GM21529 (cell line): Measurements from ENCODE around the gene OPN3.
A peak's percentile ranks its signal among the peaks of the same experiment; 100 is the strongest.
"Not testable (repeated sequence)": the region's sequence is repeated elsewhere in the genome, so short reads cannot be mapped to it uniquely, and the experiment has no call there.

Experiments used
- ATAC-seq: cut with Tn5 transposase; IDR thresholded peaks from one replicate; pipeline ENCODE4 v1.9.1; 2021; ENCODE audit not compliant: unreplicated experiment

The OPN3 gene, protein sequence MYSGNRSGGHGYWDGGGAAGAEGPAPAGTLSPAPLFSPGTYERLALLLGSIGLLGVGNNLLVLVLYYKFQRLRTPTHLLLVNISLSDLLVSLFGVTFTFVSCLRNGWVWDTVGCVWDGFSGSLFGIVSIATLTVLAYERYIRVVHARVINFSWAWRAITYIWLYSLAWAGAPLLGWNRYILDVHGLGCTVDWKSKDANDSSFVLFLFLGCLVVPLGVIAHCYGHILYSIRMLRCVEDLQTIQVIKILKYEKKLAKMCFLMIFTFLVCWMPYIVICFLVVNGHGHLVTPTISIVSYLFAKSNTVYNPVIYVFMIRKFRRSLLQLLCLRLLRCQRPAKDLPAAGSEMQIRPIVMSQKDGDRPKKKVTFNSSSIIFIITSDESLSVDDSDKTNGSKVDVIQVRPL

GRCh38 chr1:241640149-241640866, at the start of gene OPN3, which contains the start of gene CHML:
OPN3 (minus strand) TSS chr1:241640369; CDS start chr1:241640254, 115 bp downstream.
CHML (minus strand) TSS chr1:241640369; CDS start chr1:241635766, 4,603 bp downstream.
- ATAC-seq: peak; percentile 88

DNA sequence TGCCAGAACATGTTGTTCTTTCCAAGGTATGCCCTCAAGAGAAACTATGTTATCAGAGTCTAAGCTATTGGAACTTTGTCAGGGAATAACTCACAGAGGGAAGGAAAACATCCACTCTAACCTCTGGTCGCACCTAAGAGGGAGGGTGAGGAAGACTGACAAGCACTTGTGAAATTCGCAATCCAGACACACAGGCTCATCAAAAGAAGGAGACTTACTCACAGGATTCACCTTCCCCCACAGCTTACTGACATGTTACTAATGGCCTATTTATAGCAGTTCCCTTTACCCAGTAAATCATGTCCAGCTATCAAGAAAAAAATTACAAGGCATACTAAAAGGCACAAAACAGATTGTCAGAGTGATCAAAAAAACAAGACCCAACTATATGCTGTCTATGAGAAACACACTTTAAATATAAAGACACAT, 48.8 kb upstream of the OPN3 start:
- no peak for ATAC-seq

- no peak for ATAC-seq
Measured at GRCh38 chr1:241684108-241684507, 43.9 kb upstream of the OPN3 start.

DNA sequence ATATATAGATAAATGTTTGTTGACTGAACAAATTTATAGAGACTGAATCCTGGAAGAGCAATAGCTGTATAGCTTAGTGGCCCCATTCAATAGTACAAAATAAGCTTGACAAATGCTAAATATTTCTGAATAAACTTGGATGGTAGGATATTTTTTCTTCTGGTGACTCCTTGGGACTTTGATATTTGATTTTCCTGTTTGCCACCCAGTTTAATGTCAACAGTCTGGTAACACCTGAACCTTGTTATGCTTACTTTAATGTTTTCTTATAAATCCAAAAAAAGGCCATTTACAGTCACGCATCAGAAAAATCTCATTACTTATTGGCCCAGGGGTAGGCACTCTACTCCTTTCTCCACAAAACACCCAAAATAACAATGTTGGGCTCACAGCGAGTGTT, 42.8 kb upstream of the OPN3 start:
- ATAC-seq: no peak

- not testable (repeated sequence) for ATAC-seq
Measured at GRCh38 chr1:241681861-241682448, 41.8 kb upstream of the OPN3 start.

DNA sequence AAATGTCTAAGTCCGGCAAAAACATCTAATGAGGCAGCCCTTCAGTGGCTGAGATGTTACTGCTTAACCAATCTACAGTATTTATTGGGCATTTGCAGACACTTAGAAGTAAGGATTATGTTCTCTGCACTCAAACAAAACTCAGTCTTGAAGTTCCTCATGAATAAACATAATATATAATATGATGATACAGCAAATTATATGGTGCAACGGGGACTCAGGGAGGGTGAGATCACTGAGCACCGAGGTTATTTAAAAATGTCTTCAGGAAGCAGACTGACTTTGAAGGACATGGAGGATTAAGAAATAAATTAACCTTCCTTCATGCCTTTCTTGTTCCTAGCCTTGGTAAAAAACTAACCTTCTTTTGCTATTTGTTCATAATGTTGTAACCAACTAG, 39.8 kb upstream of the OPN3 start:
- ATAC-seq: no peak

- ATAC-seq: no peak
Measured at GRCh38 chr1:241679404-241679803, 39.2 kb upstream of the OPN3 start.

DNA sequence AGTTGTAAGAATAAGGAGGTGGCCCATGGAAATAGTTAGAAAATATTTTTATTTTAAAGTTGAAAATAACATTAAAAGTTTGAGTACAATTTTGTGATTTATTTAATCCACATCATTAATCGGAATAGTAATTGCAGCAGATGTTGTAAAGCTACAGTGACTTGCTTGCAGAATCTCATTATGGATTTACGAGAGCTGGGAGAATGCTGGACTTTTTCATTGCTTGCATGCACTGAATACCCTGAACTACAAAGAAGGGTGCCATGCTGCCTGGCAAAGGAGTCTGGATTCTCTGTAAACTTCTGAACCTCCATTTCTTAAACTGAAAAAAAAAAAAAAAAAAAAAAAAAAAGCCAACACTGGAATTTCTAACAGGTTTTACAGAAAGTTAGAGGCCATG, 38.4 kb upstream of the OPN3 start:
- no peak for ATAC-seq

GRCh38 chr1:241677201-241677600, 37.0 kb upstream of the OPN3 start:
- ATAC-seq: peak; percentile 95

- ATAC-seq: no peak
Measured at GRCh38 chr1:241675983-241676382, 35.8 kb upstream of the OPN3 start.

- no peak for ATAC-seq
Measured at GRCh38 chr1:241674805-241675384, 34.7 kb upstream of the OPN3 start.

DNA sequence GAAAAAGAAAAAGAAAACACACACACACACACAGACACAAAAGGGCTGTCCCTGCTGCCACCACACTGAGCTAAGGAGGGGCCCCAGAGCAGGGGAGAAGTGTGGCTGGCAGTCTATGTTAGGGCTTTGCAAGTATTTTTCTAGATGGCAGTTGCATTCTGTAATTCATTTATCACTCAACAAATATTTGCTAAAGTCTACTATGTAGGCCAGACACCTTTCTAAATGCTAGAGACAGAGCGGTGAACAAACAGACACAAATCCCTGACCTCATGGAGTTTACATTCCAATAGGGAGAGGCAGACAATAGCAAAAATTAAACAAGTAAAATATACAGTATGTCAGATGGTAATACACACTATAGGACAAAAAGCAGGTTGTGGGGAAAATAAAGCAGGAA, 32.1 kb upstream of the OPN3 start:
- ATAC-seq: no peak

DNA sequence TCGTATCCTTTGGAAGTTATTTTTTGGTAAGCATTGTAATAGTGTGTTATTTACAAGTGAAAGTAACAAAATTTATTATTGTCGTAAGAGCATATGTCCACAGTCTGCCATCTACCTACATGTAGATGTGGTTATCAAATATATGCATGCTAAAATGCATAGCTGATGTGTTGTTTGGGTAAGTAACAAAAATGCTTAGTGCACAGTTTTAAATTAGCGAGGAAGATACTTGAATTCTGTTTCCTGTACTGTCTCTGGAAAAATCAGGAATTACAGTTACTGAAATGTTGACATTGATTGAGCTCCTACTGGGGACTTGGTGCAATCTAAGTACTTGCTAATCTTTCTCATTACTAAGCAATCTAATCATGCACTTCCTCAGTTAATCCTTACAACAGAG, 26.2 kb upstream of the OPN3 start:
- no peak for ATAC-seq

- ATAC-seq: no peak
Measured at GRCh38 chr1:241660424-241660972, 20.3 kb upstream of the OPN3 start.

DNA sequence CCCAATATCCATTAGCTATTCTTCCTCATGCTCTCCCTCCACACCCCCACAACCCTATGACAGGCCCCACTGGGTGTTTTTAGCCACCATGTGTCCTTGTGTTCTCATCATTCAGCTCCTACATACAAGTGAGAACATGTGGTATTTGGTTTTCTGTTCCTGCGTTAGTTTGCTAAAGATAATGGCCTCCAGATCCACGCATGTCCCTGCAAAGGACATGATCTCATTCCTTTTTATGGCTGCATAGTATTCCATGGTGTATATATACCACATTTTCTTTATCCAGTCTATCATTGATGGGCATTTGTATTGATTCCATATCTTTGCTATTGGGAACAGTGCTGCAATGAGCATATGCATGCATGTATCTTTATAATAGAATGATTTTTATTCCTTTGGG, 18.8 kb upstream of the OPN3 start:
- not testable (repeated sequence) for ATAC-seq

DNA sequence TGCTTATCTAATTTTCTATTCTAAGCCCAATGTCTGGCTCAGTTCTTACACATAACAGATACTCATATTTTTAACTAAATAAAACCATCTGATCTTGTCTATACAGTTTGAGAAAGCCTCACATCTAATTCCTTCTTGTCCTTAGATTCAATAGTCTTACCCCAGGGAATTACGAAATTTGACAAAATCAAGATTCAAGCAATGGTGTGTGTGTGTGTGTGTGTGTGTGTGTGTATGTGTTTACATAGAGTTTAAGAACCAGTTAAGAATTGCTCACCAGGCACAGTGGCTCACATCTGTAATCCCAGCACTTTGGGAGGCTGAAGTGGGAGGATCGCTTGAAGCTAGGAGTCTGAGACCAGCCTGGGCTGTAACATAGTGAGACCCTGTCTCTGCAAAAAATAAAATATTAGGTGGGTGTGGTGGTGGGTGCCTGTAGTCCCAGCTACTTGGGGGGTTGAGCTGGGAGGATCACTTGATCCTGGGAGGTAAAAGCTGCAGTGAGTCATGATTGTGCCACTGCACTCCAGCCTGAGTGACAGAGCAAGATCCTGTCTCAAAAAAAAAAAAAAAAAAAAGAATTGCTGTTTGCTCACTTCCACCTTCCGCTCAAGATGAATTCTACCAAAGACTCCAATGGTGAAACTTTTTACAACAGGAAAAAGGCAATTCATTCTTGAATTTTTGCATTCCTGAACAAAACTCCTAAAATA, 18.1 kb upstream of the OPN3 start:
- no peak for ATAC-seq

DNA sequence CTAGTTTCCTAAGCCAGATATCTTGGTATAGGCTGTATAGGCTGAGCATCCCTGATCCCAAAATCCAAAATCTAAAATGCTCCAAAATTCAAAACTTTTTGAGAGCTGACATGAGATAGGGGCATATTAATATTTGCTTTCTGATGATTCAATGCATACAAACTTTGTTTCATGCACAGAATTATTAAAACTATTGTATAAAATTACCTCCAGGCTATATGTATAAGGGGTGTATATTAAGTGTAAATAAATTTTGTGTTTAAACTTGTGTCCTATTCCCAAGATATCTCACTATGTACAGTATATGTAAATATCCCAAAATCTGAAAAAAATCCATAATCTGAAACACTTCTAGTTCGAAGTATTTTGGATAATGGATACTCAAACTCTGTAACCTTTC, 14.5 kb upstream of the OPN3 start:
- ATAC-seq: no peak

GRCh38 chr1:241654019-241654418, 13.8 kb upstream of the OPN3 start:
- no peak for ATAC-seq

DNA sequence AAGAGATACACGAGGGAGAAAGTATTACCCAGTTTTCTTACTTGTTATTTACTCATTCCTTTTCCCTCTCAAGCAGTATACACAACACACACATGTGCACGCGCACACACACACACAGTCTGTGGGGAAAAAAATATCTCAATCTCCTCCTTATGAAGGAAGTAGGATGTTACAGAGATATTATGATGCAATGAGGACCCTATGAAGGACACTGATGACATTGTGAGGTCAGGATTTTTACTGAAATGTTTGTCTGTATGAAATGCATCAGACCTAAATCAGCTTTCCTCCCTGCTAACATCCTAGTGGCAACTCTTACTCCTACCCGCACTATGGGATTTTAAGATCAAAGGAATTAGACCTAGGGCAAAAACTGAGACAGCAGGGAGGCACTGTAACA, 11.8 kb upstream of the OPN3 start, which contains the start of gene WDR64:
TSS of gene WDR64 (plus strand) at position 270 of the 400 bp plus-strand sequence. CDS start 204 bp downstream, outside the sequence.
- ATAC-seq: no peak

DNA sequence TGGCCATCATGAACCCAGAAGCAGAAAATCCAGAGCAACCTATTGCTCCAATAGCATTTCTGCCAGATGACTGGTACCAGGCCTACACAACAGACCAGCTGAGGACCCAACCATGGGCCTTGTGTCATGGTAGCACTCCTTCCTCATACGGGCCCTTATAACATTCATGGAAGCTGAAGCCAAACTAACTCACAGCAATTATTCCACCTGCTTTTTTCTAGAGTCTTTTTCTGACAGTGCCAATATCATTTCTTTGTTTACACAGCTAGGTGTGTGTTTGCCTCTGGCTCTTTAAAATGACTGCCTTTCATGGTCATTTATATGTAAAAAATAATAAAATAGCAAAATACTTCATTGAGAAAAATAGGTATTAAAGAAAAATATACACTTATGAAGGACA, 8.0 kb upstream of the OPN3 start:
- no peak for ATAC-seq
